SK-N-SH (cell line): ENCODE results near the gene C11orf68. TPM values are rescaled to one million over a fixed set of nuclear protein-coding genes. Genes with fewer than 3 reads are reported as not detected.

ENCODE experiments used
- CTCF ChIA-PET: fragments of 300-600, 350-600 bp; formaldehyde crosslinking; extraction: SDS; loops from one replicate; lab custom pipeline; 2021; lab: Yijun Ruan, JAX
- POLR2A ChIA-PET: fragments of 350-600 bp; sonication (Branson Sonifier 250); formaldehyde crosslinking; extraction: SDS; loops from one replicate; lab custom pipeline; 2020; ENCODE audit warnings: antibody characterized with exemption, inconsistent platforms; lab: Yijun Ruan, JAX
- DNase-seq: peaks from one replicate; pipeline ENCODE4 v3.0.0; 2012
- H2AFZ ChIP-seq: fragments of 200-600 bp; sonication (generic); 2 replicates; pipeline ENCODE4 v1.8.1; 2016; ENCODE audit warnings: antibody characterized with exemption, mild to moderate bottlenecking, low read depth
- H3F3A ChIP-seq: fragments of 200-600 bp; sonication (generic); replicated peaks from 2 replicates; pipeline ENCODE3; 2016; ENCODE audit warnings: antibody characterized with exemption, mild to moderate bottlenecking; ENCODE audit not compliant: insufficient read depth
- H3K27ac ChIP-seq, 2 experiments: fragments of 200-500 bp in 1 of 2; fragments of 200-600 bp in 1 of 2; sonication (Bioruptor generic) in 1 of 2; sonication (generic), shearing (Covaris generic) in 1 of 2; 2 replicates each; pipeline versions ENCODE4 v1.5.1 to v1.6.1; 2014 to 2016; ENCODE audit warnings: low read depth in 2 of 2, inconsistent platforms in 1 of 2, low read length in 1 of 2, mild to moderate bottlenecking in 1 of 2, mixed read lengths in 1 of 2
- H3K27me3 ChIP-seq: fragments of 200-600 bp; sonication (generic), shearing (Covaris generic); 2 replicates; pipeline ENCODE4 v1.6.1; 2016; ENCODE audit warnings: mixed run types; ENCODE audit not compliant: insufficient read depth
- H3K36me3 ChIP-seq, 2 experiments: fragments of 200-500 bp in 1 of 2; fragments of 200-600 bp in 1 of 2; sonication (Bioruptor generic) in 1 of 2; sonication (generic) in 1 of 2; replicated peaks in 1 of 2; 2 replicates each; pipeline versions ENCODE3 to v1.5.1; 2014 to 2016; ENCODE audit warnings: low read length in 1 of 2, mild to moderate bottlenecking in 1 of 2; ENCODE audit not compliant: insufficient read depth in 2 of 2, control insufficient read depth in 1 of 2
- H3K4me1 ChIP-seq, 2 experiments: fragments of 200-500 bp in 1 of 2; fragments of 200-600 bp in 1 of 2; sonication (Bioruptor generic) in 1 of 2; sonication (generic), shearing (Covaris generic) in 1 of 2; 2 replicates each; pipeline versions ENCODE4 v1.5.1 to v1.6.1; 2014 to 2016; ENCODE audit warnings: low read depth in 1 of 2, low read length in 1 of 2, mixed run types in 1 of 2; ENCODE audit not compliant: insufficient read depth in 2 of 2, control insufficient read depth in 1 of 2
- H3K4me2 ChIP-seq: fragments of 200-600 bp; sonication (generic), shearing (Covaris generic); 2 replicates; pipeline ENCODE4 v1.6.1; 2017; ENCODE audit warnings: mixed run types
- H3K4me3 ChIP-seq, 2 experiments: fragments of 200-500 bp in 1 of 2; fragments of 200-600 bp in 1 of 2; sonication (Bioruptor generic) in 1 of 2; sonication (generic), shearing (Covaris generic) in 1 of 2; 2 replicates each; pipeline versions ENCODE4 v1.5.1 to v1.8.1; 2014 to 2016; ENCODE audit warnings: low read depth in 2 of 2, inconsistent platforms in 1 of 2, low read length in 1 of 2, mild to moderate bottlenecking in 1 of 2, mixed read lengths in 1 of 2, moderate library complexity in 1 of 2
- H3K79me2 ChIP-seq: fragments of 200-600 bp; sonication (generic); 2 replicates; pipeline ENCODE4 v1.8.1; 2017; ENCODE audit warnings: mild to moderate bottlenecking; ENCODE audit not compliant: insufficient read depth
- H3K9ac ChIP-seq: fragments of 200-600 bp; sonication (generic); 2 replicates; pipeline ENCODE4 v1.6.1; 2017; ENCODE audit warnings: mixed run types
- H3K9me2 ChIP-seq: fragments of 200-600 bp; sonication (generic); 2 replicates; pipeline ENCODE4 v1.6.1; 2017; ENCODE audit warnings: mixed run types
- H3K9me3 ChIP-seq: fragments of 200-600 bp; sonication (generic); 2 replicates; pipeline ENCODE4 v1.6.1; 2017; ENCODE audit warnings: mixed run types, mild to moderate bottlenecking, moderate library complexity
- H4K20me1 ChIP-seq: fragments of 200-600 bp; sonication (generic); 2 replicates; pipeline ENCODE4 v1.6.1; 2017; ENCODE audit warnings: mild to moderate bottlenecking, mixed run types; ENCODE audit not compliant: insufficient read depth
- CHD2 ChIP-seq: fragments of 150-350 bp; IDR thresholded peaks from 2 replicates; pipeline ENCODE4 v1.6.1; 2018; ENCODE audit warnings: low read length; ENCODE audit not compliant: partially characterized antibody
- EP300 ChIP-seq, 2 experiments: IDR thresholded peaks; 2 replicates each; pipeline versions ENCODE4 v1.4.0 to v1.6.1; 2012; ENCODE audit warnings: borderline replicate concordance in 1 of 2, low read depth in 1 of 2, low read length in 1 of 2
- FOSL2 ChIP-seq: IDR thresholded peaks from 2 replicates; pipeline ENCODE4 v1.4.0; 2012; ENCODE audit warnings: low read depth, mild to moderate bottlenecking, moderate library complexity, borderline replicate concordance
- FOXM1 ChIP-seq: IDR thresholded peaks from 2 replicates; pipeline ENCODE4 v1.4.0; 2012; ENCODE audit warnings: low read depth, mild to moderate bottlenecking
- GABPA ChIP-seq: IDR thresholded peaks from 2 replicates; pipeline ENCODE4 v1.4.0; 2012; ENCODE audit warnings: low read depth, mild to moderate bottlenecking
- GATA2 ChIP-seq: sonication (generic); formaldehyde crosslinking; IDR thresholded peaks from 2 replicates; pipeline ENCODE4 v1.5.0; 2020; ENCODE audit warnings: mild to moderate bottlenecking, missing genetic modification reagents
- IRF3 ChIP-seq: fragments of 150-350 bp; IDR thresholded peaks from 2 replicates; pipeline ENCODE4 v1.6.1; 2016; ENCODE audit warnings: mild to moderate bottlenecking, low read depth, low read length
- JUND ChIP-seq: IDR thresholded peaks from 2 replicates; pipeline ENCODE4 v1.4.0; 2012
- MAX ChIP-seq: IDR thresholded peaks from 2 replicates; pipeline ENCODE4 v1.4.0; 2012; ENCODE audit warnings: low read depth
- MXI1 ChIP-seq: IDR thresholded peaks from 2 replicates; pipeline ENCODE4 v1.6.1; 2012; ENCODE audit warnings: mild to moderate bottlenecking, low read depth, low read length, improper control_type of control experiment
- NFIC ChIP-seq: IDR thresholded peaks from 2 replicates; pipeline ENCODE4 v1.4.0; 2012; ENCODE audit warnings: borderline replicate concordance
- NRF1 ChIP-seq: IDR thresholded peaks from 2 replicates; pipeline ENCODE4 v1.6.1; 2012; ENCODE audit warnings: low read depth, mild to moderate bottlenecking, low read length
- POLR2AphosphoS5 ChIP-seq: IDR thresholded peaks from 2 replicates; pipeline ENCODE4 v1.6.1; 2012; ENCODE audit warnings: low read depth, low read length
- RCOR1 ChIP-seq: fragments of 150-350 bp; IDR thresholded peaks from 2 replicates; pipeline ENCODE4 v1.6.1; 2017; ENCODE audit warnings: antibody characterized with exemption, low read length
- REST ChIP-seq: IDR thresholded peaks from 2 replicates; pipeline ENCODE4 v1.6.1; 2012; ENCODE audit warnings: mild to moderate bottlenecking, low read depth, low read length, moderate library complexity
- RFX5 ChIP-seq: IDR thresholded peaks from 2 replicates; pipeline ENCODE4 v1.6.1; 2012; ENCODE audit warnings: mild to moderate bottlenecking, improper control_type of control experiment, low read length
- RXRA ChIP-seq: IDR thresholded peaks from 2 replicates; pipeline ENCODE4 v1.4.0; 2012; ENCODE audit warnings: low read depth, mild to moderate bottlenecking, borderline replicate concordance
- TAF1 ChIP-seq: IDR thresholded peaks from 2 replicates; pipeline ENCODE4 v1.6.1; 2012; ENCODE audit warnings: low read depth, mild to moderate bottlenecking, low read length, moderate library complexity, borderline replicate concordance
- TCF12 ChIP-seq: IDR thresholded peaks from 2 replicates; pipeline ENCODE4 v1.4.0; 2012
- TEAD4 ChIP-seq: IDR thresholded peaks from 2 replicates; pipeline ENCODE4 v1.4.0; 2012; ENCODE audit warnings: mild to moderate bottlenecking, borderline replicate concordance; ENCODE audit not compliant: insufficient read depth
- USF1 ChIP-seq: IDR thresholded peaks from 2 replicates; pipeline ENCODE4 v1.4.0; 2012; ENCODE audit warnings: low read depth, borderline replicate concordance
- USF2 ChIP-seq: fragments of 150-350 bp; IDR thresholded peaks from 2 replicates; pipeline ENCODE4 v1.6.1; 2017; ENCODE audit warnings: antibody characterized with exemption, low read length, low read depth, borderline replicate concordance
- YY1 ChIP-seq: IDR thresholded peaks from 2 replicates; pipeline ENCODE4 v1.4.0; 2012; ENCODE audit warnings: low read depth, mild to moderate bottlenecking
- WGBS: methylation state at CpG from one replicate; pipeline ENCODE4 v1.1.6; 2017; ENCODE audit warnings: low lambda C conversion rate; 5-methylcytosine and 5-hydroxymethylcytosine counted together
- polyA plus RNA-seq, 3 experiments: library from polyadenylated mRNA; depleted of rRNA; stranded (reverse); fragments of >200 nt; gene quantifications; 2 replicates each; pipeline ENCODE4 v1.2.3, GENCODE V29; 2012

The C11orf68 gene
- polyA plus RNA-seq, 1 of the 3 experiments (the other 2 are of a cell fraction) = 65.3 TPM

- peaks cover 57% of the 10 kb centered on the region for H4K20me1 ChIP-seq
- peak overlapping the region; percentile 87 to 94 for H3K27ac ChIP-seq
- H3K4me3 ChIP-seq = peak overlapping the region; percentile 65 to 70
- H3K27me3 ChIP-seq = no peaks in the 10 kb centered on the region
- peak overlapping the region; percentile 98 for H3K4me2 ChIP-seq
- H3F3A ChIP-seq = peaks cover 88% of the 10 kb centered on the region
- H3K79me2 ChIP-seq = peaks cover 68% of the 10 kb centered on the region
- WGBS = 35% methylated on average over 14 of the region's 57 CpGs
- H3K9me3 ChIP-seq = no peaks in the 10 kb centered on the region
- peak overlapping the region; percentile 76 for H3K9ac ChIP-seq
- H3K9me2 ChIP-seq = no peaks in the 10 kb centered on the region
- H2AFZ ChIP-seq = no peak overlapping the region
- ChIA-PET POLR2A (interaction anchor here (0.5 to 3.8 kb wide), 12 partner anchors 10 to 180 kb away, joined by 3 to 46 read pairs (median 3); partner anchors contain the start of genes CFL1, CTSW, MUS81 and SART1), CTCF (interaction anchor here (0.6 to 15.2 kb wide), 14 partner anchors 9 to 451 kb away, joined by 3 to 374 read pairs (median 7); partner anchors contain the start of genes C11orf68, CFL1, EFEMP2 and FOSL1)
- peaks cover 52% of the 10 kb centered on the region in 2 experiments for H3K4me1 ChIP-seq
- peaks cover 4 to 37% of the 10 kb centered on the region in 2 experiments for H3K36me3 ChIP-seq
- peak; percentile 65 for DNase-seq
- TF ChIP-seq FOXM1 (no peak), NRF1 (no peak), TEAD4 (0 out of 2 replicates have a peak, but pooled peaks have one; percentile 8), GATA2 (no peak), NFIC (no peak), IRF3 (no peak), RCOR1 (no peak), JUND (no peak; the same call in 1 of the 2 replicates), TCF12 (no peak), USF2 (no peak), MAX (no peak), USF1 (0 out of 2 replicates have a peak, but pooled peaks have one; percentile 4), REST (no peak), FOSL2 (no peak), MXI1 (no peak), YY1 (no peak), EP300 (IDR thresholded peaks at IDR 0.05; ENCODE audit: borderline replicate concordance in 1 of 2, low read depth in 1 of 2, low read length in 1 of 2) (no peak), GABPA (0 out of 2 replicates have a peak, but pooled peaks have one; percentile 9), RFX5 (no peak), POLR2AphosphoS5 (peak; percentile 29; the same call in 1 of the 2 replicates), RXRA (no peak), TAF1 (no peak), CHD2 (no peak)
Observed at GRCh38 chr11:65891219-65892136, 27.4 kb downstream of the C11orf68 start.
